ENCODE results near the gene FHOD3.

The FHOD3 gene

GRCh38 chr18:36818652-36819051 lies 521.1 kb downstream of the FHOD3 start:
- Histone ChIP-seq H3K27me3 (ENCODE audit: insufficient read depth, poor library complexity, severe bottlenecking) (no peaks in the 10 kb centered on the region), H3K27ac (replicated peaks) (no peak overlapping the region), H3K4me3 (replicated peaks; ENCODE audit: insufficient read depth, low read length) (no peak overlapping the region)
- DNase-seq (ENCODE audit: low read depth in 1 of 2, low spot score in 1 of 2): no peak
- TF ChIP-seq CTCF (IDR thresholded peaks at IDR 0.05; ENCODE audit: insufficient read depth, low read length) (no peak), GABPA (IDR thresholded peaks at IDR 0.05; ENCODE audit: low read depth) (no peak), SPI1 (IDR thresholded peaks at IDR 0.05; ENCODE audit: borderline replicate concordance, low read depth) (no peak), REST (IDR thresholded peaks at IDR 0.05; ENCODE audit: insufficient replicate concordance, low read depth) (no peak), POLR2AphosphoS5 (IDR thresholded peaks at IDR 0.05; ENCODE audit: low read depth) (no peak)

- TF ChIP-seq POLR2AphosphoS5 (IDR thresholded peaks at IDR 0.05; ENCODE audit: low read depth) (no peak), GABPA (IDR thresholded peaks at IDR 0.05; ENCODE audit: low read depth) (no peak), SPI1 (IDR thresholded peaks at IDR 0.05; ENCODE audit: borderline replicate concordance, low read depth) (no peak), REST (IDR thresholded peaks at IDR 0.05; ENCODE audit: insufficient replicate concordance, low read depth) (no peak), CTCF (IDR thresholded peaks at IDR 0.05; ENCODE audit: insufficient read depth, low read length) (no peak)
- no peak for DNase-seq (ENCODE audit: low read depth in 1 of 2, low spot score in 1 of 2)
- Histone ChIP-seq H3K27me3 (ENCODE audit: insufficient read depth, poor library complexity, severe bottlenecking) (no peaks in the 10 kb centered on the region), H3K4me3 (replicated peaks; ENCODE audit: insufficient read depth, low read length) (no peak overlapping the region), H3K27ac (replicated peaks) (no peak overlapping the region)
These were observed 522.1 kb downstream of the FHOD3 start for GRCh38 chr18:36819621-36820020.

DNA sequence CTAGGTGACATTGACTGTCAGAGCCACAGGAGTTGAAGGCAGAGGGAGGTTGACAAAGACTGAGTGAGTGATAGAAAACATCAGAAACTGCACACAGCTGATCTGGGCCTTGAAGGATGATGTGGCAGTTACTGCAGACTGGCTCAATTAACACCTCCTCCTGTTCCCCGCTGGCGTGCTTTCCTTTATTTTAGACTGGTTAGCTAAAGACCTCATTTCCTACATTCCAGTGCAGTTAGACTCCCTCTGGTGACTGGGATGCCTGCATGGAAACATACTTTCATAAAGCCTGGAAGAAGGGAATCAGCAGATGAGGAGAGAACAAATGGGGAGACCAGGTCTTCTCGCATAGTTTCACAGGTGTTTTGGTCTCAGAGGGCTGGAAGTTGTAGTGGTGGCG lies 524.2 kb downstream of the FHOD3 start:
- Histone ChIP-seq H3K27me3 (ENCODE audit: insufficient read depth, poor library complexity, severe bottlenecking) (no peaks in the 10 kb centered on the region), H3K4me3 (replicated peaks; ENCODE audit: insufficient read depth, low read length) (no peak overlapping the region), H3K27ac (replicated peaks) (no peak overlapping the region)
- no peak for DNase-seq (ENCODE audit: low read depth in 1 of 2, low spot score in 1 of 2)
- TF ChIP-seq REST (IDR thresholded peaks at IDR 0.05; ENCODE audit: insufficient replicate concordance, low read depth) (no peak), GABPA (IDR thresholded peaks at IDR 0.05; ENCODE audit: low read depth) (no peak), SPI1 (IDR thresholded peaks at IDR 0.05; ENCODE audit: borderline replicate concordance, low read depth) (no peak), POLR2AphosphoS5 (IDR thresholded peaks at IDR 0.05; ENCODE audit: low read depth) (no peak), CTCF (IDR thresholded peaks at IDR 0.05; ENCODE audit: insufficient read depth, low read length) (no peak)
